ENCODE data around the gene ITGB3BP.

GRCh38 chr1:63532727-63533126, 9.7 kb upstream of the ITGB3BP start:
- no peak for TF ChIP-seq POLR2A (IDR thresholded peaks at IDR 0.05; ENCODE audit: borderline replicate concordance, extremely low read depth, insufficient read depth, insufficient read length)
- no peak for TF ChIP-seq CBX3 (IDR thresholded peaks at IDR 0.05; ENCODE audit: low read depth)
- TF ChIP-seq EZH2 (IDR thresholded peaks at IDR 0.05), result no peak
- TF ChIP-seq CTCF (IDR thresholded peaks at IDR 0.05 in 2 of 3, conservative IDR thresholded peaks at IDR 0.05 in 1 of 3; ENCODE audit: borderline replicate concordance in 1 of 3, insufficient read depth in 1 of 3, low read depth in 2 of 3, low read length in 2 of 3), result no peak
- TF ChIP-seq POLR2AphosphoS5 (IDR thresholded peaks at IDR 0.05; ENCODE audit: low read depth, low read length), result no peak
- no peak for TF ChIP-seq YY1 (IDR thresholded peaks at IDR 0.05; ENCODE audit: extremely low read depth, insufficient replicate concordance, low read depth, low read length)

Measured in HCT116 (cell line).